ENCODE results near the gene ONECUT3. TPM values are rescaled to one million over a fixed set of nuclear protein-coding genes. Genes with fewer than 3 reads are reported as not detected.

Gene ONECUT3
- total and polyA plus RNA-seq, 10 of the 15 experiments (the other 5 are each of a cell fraction or from before 2014, with no cell fraction given) = not detected

DNA sequence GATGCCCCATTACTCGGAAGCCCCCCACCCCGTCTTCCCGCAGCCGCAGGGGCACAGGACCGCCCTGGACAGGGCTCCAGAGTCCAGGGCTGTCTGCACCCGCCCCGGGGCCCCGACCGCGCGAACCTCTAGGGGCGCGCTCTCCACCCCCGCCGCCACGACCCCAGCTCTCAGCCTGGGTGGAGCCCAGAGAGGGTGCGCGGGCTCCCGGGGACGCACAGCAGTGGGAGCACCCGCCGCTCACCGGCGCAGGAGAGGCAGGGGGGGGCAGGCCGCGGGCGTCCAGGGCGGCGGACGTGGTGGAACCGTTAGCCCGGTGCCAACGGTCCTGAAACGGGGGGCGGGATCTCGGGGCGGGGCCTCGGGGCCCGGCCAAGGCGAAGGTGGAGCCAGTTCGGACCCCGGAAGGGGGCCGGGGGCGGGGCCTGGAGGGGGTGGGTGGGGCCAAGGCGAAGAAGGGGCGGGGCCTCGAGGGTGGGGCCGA lies 58.7 kb downstream of the ONECUT3 start, which contains the start of gene ATP8B3:
ATP8B3 (minus strand) TSS at position 335 of the 484 bp plus-strand sequence. CDS start 540 bp downstream, outside the sequence.
- CTCF ChIA-PET = no interaction called here
- Histone ChIP-seq H3K27ac (ENCODE audit: control insufficient read depth, insufficient read depth) (peak within 1 kb of the TSS; percentile 46), H3K4me3 (peak within 1 kb of the TSS; percentile 75), H4K20me1 (ENCODE audit: control insufficient read depth, insufficient read depth) (no peaks in the 10 kb centered on the region), H3K79me2 (ENCODE audit: control insufficient read depth, insufficient read depth, low read length) (no peaks in the 10 kb centered on the region), H3K9ac (ENCODE audit: control insufficient read depth, insufficient read depth, low read length) (peak within 1 kb of the TSS; percentile 62), H3K4me1 (ENCODE audit: control insufficient read depth, insufficient read depth, low read length) (peaks cover 3% of the 10 kb centered on the region; the same call in 1 of the 2 replicates), H3K9me3 (replicated peaks; ENCODE audit: control insufficient read depth, insufficient read depth, low read length) (no peaks in the 10 kb centered on the region), H3K4me2 (ENCODE audit: control insufficient read depth, insufficient read depth) (peak within 1 kb of the TSS; percentile 87), H3K36me3 (ENCODE audit: control insufficient read depth in 2 of 2, insufficient read depth in 2 of 2, low read length in 1 of 2) (peaks cover 0 to 10% of the 10 kb centered on the region in 2 experiments; a peak in 2 of 4 replicates), H3K27me3 (replicated peaks in 1 of 2; ENCODE audit: control insufficient read depth in 2 of 2, insufficient read depth in 2 of 2, low read length in 1 of 2) (no peaks in the 10 kb centered on the region), H2AFZ (ENCODE audit: control insufficient read depth, low read depth, low read length) (peak within 1 kb of the TSS; percentile 88)
- no peak for FAIRE-seq
- no TSS peak for BruUV-seq (replicated peaks)
- in situ Hi-C loops (cut with MboI) (no loop called here), intact Hi-C loops (cut with micrococcal nuclease; ENCODE audit: unreplicated experiment) (no loop called here)
- peak; percentile 55 for ATAC-seq
- WGBS (ENCODE audit: insufficient coverage, insufficient replicate concordance, low lambda C conversion rate, missing lambda C conversion rate) = 4% methylated on average over 24 of the region's 48 CpGs
- no peak for DNase-seq (ENCODE audit: low read depth, low spot score)
- SMC1A ChIA-PET (ENCODE audit: uncharacterized antibody, unreplicated experiment) = no interaction called here
- RAD21 ChIA-PET (ENCODE audit: unreplicated experiment) = no interaction called here
- POLR2A ChIA-PET = interaction anchor here (1.0 kb wide), 1 partner anchor 221 kb away, joined by 3 read pairs; no protein-coding TSS in a partner anchor
- TF ChIP-seq ZZZ3 (IDR thresholded peaks at IDR 0.05; ENCODE audit: control insufficient read depth, insufficient read length, low read depth) (no peak), STAT1 (conservative IDR thresholded peaks at IDR 0.05) (no peak), NFXL1 (IDR thresholded peaks at IDR 0.05; ENCODE audit: borderline replicate concordance) (peak; percentile 92), MEF2B (IDR thresholded peaks at IDR 0.05; ENCODE audit: partially characterized antibody, poor library complexity, severe bottlenecking) (no peak), IKZF1 (conservative IDR thresholded peaks at IDR 0.05) (no peak), MTA3 (IDR thresholded peaks at IDR 0.05; ENCODE audit: borderline replicate concordance, low read length) (no peak), ETV6 (conservative IDR thresholded peaks at IDR 0.05 in 1 of 2, IDR thresholded peaks at IDR 0.05 in 1 of 2; ENCODE audit: borderline replicate concordance in 1 of 2, low read depth in 1 of 2) (no peak), EP300 (IDR thresholded peaks at IDR 0.05; ENCODE audit: borderline replicate concordance in 1 of 2, control insufficient read depth in 1 of 2, low read depth in 2 of 2, low read length in 2 of 2) (no peak), SMAD1 (IDR thresholded peaks at IDR 0.05; ENCODE audit: low read depth, partially characterized antibody) (no peak), CHD4 (IDR thresholded peaks at IDR 0.05) (no peak)
- TF ChIP-seq, protein P1, sequence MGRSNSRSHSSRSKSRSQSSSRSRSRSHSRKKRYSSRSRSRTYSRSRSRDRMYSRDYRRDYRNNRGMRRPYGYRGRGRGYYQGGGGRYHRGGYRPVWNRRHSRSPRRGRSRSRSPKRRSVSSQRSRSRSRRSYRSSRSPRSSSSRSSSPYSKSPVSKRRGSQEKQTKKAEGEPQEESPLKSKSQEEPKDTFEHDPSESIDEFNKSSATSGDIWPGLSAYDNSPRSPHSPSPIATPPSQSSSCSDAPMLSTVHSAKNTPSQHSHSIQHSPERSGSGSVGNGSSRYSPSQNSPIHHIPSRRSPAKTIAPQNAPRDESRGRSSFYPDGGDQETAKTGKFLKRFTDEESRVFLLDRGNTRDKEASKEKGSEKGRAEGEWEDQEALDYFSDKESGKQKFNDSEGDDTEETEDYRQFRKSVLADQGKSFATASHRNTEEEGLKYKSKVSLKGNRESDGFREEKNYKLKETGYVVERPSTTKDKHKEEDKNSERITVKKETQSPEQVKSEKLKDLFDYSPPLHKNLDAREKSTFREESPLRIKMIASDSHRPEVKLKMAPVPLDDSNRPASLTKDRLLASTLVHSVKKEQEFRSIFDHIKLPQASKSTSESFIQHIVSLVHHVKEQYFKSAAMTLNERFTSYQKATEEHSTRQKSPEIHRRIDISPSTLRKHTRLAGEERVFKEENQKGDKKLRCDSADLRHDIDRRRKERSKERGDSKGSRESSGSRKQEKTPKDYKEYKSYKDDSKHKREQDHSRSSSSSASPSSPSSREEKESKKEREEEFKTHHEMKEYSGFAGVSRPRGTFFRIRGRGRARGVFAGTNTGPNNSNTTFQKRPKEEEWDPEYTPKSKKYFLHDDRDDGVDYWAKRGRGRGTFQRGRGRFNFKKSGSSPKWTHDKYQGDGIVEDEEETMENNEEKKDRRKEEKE (IDR thresholded peaks at IDR 0.05) = no peak
- TF ChIP-seq, protein P2, sequence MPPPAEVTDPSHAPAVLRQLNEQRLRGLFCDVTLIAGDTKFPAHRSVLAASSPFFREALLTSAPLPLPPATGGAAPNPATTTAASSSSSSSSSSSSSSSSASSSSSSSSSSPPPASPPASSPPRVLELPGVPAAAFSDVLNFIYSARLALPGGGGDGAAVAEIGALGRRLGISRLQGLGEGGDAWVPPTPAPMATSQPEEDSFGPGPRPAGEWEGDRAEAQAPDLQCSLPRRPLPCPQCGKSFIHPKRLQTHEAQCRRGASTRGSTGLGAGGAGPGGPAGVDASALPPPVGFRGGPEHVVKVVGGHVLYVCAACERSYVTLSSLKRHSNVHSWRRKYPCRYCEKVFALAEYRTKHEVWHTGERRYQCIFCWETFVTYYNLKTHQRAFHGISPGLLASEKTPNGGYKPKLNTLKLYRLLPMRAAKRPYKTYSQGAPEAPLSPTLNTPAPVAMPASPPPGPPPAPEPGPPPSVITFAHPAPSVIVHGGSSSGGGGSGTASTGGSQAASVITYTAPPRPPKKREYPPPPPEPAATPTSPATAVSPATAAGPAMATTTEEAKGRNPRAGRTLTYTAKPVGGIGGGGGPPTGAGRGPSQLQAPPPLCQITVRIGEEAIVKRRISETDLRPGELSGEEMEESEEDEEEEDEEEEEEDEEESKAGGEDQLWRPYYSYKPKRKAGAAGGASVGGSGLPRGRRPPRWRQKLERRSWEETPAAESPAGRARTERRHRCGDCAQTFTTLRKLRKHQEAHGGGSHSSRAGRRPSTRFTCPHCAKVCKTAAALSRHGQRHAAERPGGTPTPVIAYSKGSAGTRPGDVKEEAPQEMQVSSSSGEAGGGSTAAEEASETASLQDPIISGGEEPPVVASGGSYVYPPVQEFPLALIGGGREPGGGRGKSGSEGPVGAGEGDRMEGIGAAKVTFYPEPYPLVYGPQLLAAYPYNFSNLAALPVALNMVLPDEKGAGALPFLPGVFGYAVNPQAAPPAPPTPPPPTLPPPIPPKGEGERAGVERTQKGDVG (CRISPR knock-in tag; IDR thresholded peaks at IDR 0.05) = no peak
- TF ChIP-seq, protein P3, sequence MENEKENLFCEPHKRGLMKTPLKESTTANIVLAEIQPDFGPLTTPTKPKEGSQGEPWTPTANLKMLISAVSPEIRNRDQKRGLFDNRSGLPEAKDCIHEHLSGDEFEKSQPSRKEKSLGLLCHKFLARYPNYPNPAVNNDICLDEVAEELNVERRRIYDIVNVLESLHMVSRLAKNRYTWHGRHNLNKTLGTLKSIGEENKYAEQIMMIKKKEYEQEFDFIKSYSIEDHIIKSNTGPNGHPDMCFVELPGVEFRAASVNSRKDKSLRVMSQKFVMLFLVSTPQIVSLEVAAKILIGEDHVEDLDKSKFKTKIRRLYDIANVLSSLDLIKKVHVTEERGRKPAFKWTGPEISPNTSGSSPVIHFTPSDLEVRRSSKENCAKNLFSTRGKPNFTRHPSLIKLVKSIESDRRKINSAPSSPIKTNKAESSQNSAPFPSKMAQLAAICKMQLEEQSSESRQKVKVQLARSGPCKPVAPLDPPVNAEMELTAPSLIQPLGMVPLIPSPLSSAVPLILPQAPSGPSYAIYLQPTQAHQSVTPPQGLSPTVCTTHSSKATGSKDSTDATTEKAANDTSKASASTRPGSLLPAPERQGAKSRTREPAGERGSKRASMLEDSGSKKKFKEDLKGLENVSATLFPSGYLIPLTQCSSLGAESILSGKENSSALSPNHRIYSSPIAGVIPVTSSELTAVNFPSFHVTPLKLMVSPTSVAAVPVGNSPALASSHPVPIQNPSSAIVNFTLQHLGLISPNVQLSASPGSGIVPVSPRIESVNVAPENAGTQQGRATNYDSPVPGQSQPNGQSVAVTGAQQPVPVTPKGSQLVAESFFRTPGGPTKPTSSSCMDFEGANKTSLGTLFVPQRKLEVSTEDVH (IDR thresholded peaks at IDR 0.05; ENCODE audit: low read depth, partially characterized antibody) = no peak
